PC-3 (cell line): ENCODE measurements around the gene KRT3.

Experiments
- CTCF ChIP-seq: fragments of 300-600 bp; sonication (generic); conservative IDR thresholded peaks from 2 replicates; pipeline ENCODE4 v1.5.1; 2017; ENCODE audit warnings: antibody characterized with exemption, low read depth, mild to moderate bottlenecking, low read length
- EZH2 ChIP-seq: fragments of 300-600 bp; sonication (generic); IDR thresholded peaks from one replicate; pipeline ENCODE4 v1.6.1; 2017; ENCODE audit warnings: antibody characterized with exemption, mild to moderate bottlenecking, low read length; ENCODE audit not compliant: unreplicated experiment
- EZH2phosphoT487 ChIP-seq: fragments of 300-600 bp; sonication (generic); IDR thresholded peaks from 2 replicates; pipeline ENCODE4 v1.6.1; 2018; ENCODE audit warnings: mild to moderate bottlenecking, antibody characterized with exemption, low read length, borderline replicate concordance

GRCh38 chr12:52751795-52752194, 44.1 kb downstream of the KRT3 start:
- no peak for TF ChIP-seq CTCF
- TF ChIP-seq EZH2 = no peak
- no peak for TF ChIP-seq EZH2phosphoT487
